Retina (tissue), 1 donor: Measurements from ENCODE around the gene RPS15.

Source experiments
- DNase-seq: peaks from one replicate; pipeline ENCODE4 v3.0.0-alpha.2; 2016

RPS15 gene

DNA sequence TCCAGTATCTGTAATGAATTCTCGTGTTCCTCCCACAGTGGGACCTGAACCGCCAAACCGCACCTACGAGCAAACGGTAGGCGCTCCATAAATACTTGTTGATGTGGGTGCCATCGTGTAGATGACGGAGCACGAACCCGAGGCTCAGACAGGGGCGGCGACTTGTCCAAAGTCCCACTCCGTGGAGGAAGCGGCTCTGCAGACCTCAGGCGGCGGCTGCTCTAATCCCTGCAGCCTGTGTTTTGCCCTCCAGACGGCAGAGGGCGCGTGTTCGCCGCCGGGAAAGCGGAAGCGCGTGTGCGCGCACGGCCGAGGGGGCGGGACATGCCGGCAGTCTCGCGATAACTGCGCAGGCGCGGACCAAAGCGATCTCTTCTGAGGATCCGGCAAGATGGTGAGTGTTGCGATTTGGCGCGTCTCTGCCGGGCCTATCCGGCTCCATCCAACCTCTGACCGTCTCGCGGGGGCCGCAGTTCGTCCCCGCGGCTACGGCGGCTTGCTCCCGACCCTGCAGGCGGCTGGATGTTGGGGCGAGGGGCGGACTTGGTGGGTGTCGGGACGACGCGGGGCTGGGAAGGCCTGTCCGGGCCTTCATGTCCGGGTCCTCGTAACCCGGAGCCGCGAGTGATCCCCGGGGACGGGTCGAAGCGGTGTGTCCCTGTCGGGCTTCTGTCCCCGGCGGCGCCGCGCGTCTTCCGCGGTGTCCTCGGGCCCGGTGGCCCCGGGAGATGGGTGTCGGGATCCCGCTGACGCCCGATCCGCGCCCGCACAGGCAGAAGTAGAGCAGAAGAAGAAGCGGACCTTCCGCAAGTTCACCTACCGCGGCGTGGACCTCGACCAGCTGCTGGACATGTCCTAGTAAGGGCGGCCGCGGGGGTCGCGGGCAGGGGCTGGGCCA is at the start of gene RPS15:
Gene RPS15, plus strand, starts transcription at position 362 of the 898 bp plus-strand sequence. Its CDS starts 30 bp downstream, at position 392.
- peak; percentile 99 for DNase-seq

DNA sequence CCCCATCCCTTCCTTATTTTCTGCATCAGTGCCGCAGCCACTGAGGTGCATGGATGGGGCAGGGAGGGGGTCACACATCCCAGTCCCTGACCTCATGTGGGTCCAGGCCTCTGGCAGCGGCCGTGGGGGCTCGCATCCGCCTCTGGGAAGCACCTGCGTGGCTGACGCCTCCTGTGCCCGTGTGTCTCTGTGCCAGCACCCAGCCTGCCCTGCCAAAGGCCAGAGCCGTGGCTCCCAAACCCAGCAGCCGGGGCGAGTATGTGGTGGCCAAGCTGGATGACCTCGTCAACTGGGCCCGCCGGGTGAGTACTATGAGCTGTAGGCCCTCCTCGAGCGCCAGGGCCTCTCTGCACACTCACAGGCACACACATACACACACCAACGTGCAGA is 49.6 kb upstream of the RPS15 start:
- DNase-seq, result no peak

DNA sequence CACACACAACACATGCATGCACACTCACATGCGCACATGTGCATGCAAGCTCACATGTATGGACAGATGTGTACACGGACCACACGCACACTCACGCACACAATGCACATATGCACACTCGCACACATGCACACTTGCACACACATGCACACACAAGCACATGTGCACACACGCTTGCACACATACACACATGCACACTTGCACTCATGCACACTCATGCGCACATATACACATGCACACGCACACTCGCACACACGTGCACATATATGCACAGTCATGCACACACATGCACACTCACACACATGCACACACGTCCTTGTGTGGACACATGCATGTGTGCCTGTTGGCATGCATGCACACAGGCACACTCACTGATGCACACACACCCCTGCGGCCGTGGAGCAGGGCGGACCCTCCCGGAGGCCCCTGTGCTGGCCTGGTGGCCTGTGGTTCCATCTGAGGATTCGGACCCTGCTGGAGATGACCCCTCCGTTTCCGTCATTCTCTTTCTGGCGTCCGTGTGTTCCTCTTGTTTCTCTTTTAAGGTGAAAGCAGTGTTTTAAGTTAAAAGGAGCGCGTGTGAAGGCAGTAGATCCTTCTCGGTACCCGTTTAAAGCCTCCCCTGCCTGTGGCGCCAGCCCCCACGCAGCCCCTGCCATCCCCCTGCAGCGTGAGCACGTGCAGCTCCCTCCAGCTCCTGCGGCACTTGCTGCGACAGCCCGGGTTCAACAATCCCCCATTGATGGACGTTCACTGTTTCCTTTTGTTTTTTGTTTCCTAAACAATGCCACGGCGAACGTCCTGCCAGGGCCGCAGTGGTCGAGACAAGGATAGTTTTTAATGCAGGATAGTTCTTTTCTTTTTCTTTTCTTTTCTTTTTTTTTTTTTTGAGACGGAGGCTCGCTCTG is 48.9 kb upstream of the RPS15 start:
- no peak for DNase-seq

DNA sequence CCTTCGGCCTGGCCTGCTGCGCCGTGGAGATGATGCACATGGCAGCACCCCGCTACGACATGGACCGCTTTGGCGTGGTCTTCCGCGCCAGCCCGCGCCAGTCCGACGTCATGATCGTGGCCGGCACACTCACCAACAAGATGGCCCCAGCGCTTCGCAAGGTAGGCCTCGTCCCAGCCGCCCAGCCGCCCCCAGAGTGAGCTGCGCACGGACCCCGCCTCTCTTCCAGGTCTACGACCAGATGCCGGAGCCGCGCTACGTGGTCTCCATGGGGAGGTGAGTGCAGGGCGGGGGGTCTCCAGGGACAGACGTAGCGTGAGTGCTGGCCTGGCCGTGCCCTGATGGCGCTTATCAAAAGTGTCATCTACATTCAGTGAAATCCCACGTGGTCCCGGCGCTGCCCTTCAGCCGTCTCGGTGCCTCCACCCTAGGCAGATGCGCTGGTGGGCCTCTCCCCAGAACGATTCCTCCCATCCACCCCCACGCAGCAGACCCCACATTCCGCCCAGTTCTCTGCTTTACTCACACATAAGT is 47.2 kb upstream of the RPS15 start:
- no peak for DNase-seq

DNA sequence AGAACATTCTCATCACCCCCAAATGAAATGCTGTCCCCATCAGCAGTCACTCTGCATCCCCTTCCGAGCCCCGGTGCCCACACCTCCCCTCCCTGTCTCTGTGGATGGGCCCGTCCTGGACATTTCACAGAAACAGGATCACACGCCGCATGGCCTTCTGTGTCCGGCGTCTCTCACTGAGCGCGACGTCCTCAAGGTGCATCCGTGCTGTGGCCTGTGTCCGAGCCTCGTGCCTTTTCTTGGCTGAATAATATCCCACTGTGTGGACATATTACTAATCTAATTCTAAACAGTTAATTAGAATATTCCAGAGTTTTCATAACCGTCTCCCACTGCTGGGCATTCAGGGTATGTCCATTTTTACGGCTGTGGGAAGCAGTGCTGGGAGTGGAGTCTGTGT is 45.8 kb upstream of the RPS15 start:
- no peak for DNase-seq

DNA sequence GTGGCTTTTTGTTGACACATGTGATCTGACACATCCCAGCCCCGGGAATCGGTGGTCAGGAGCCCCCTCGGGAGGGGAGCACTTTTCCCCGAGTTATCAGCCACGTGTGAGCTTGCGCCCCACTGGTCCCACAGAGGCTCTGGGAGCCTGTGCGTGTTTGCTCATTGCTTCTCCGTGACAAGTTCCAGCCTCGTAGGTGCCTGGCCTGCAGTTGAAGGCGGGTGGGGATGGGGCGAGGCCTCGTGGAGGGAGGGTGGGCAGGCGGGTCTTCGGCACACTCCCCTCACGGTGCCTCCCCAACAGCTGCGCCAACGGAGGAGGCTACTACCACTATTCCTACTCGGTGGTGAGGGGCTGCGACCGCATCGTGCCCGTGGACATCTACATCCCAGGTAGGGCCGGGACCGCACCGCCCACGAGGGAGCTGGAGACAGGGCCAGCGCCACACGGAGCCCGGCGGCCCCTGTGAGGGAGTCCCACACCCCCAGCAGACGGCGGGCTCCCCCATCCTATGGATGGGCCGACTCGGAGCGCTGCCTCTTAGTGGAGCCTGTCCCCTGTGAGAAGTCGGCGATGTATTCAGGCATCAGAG is 45.2 kb upstream of the RPS15 start:
- DNase-seq, result no peak

DNA sequence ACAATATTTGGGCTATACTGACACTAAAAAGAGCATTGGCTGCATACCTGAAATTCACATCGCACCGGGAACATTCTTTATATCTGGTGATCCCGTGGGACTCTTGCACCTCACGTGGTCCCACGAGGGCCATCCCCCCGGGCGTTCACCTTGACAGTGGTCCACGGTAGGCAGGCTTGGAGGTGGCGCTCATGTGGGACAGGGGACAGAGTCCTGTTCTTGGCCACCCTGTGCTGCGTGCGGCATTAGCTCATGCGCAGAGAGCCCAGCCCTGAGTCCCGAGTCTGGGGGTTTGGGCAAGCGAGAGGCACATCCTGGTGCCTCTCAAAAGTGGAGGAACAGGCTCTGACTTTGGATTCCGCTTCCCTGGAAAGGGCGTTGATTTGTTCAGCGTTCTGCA is 44.4 kb upstream of the RPS15 start:
- DNase-seq, result no peak

DNA sequence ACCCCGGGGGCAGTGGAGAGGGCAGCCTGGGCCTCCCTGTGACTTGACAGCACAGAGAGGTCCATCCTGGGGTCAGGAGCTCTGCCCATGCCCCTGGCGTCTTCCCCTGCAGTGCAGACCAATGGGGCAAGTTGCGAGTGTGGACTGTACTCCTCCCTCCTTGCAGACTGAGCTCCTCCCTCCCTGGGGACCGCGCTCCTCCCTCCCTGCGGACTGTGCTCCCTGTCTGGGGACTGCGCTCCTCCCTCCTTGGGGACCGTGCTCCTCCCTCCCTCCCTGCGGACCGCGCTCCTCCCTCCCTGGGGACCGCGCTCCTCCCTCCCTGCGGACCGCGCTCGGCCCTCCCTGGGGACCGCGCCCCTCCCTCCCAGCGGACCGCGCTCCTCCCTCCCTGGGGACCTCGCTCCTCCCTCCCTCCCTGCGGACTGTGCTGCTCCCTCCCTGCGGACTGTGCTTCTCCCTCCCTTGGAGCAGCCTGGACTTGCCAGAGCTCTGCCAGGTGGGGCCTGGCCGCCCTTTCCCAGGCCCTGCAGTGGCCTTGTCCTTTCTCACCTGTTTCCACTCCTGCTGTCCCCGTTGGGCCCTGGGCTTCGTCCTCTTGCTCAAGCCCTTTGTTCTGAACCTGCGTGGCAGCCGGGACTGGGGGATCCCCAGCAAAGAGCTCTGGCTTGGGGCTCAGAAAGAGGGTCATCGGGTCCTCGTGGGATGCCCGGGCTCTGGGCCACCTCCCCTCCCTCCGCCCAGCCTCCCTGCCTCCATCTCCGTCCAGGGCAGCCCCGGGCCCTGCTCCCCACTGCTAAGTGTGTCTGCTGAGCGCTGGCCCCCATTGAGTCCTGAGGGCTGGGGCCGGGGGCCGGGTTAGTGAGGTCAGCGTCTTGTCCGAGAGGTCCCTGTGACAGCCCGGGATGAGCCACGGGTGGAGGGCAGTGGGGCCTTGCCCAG is 43.7 kb upstream of the RPS15 start:
- peak; percentile 25 for DNase-seq

DNA sequence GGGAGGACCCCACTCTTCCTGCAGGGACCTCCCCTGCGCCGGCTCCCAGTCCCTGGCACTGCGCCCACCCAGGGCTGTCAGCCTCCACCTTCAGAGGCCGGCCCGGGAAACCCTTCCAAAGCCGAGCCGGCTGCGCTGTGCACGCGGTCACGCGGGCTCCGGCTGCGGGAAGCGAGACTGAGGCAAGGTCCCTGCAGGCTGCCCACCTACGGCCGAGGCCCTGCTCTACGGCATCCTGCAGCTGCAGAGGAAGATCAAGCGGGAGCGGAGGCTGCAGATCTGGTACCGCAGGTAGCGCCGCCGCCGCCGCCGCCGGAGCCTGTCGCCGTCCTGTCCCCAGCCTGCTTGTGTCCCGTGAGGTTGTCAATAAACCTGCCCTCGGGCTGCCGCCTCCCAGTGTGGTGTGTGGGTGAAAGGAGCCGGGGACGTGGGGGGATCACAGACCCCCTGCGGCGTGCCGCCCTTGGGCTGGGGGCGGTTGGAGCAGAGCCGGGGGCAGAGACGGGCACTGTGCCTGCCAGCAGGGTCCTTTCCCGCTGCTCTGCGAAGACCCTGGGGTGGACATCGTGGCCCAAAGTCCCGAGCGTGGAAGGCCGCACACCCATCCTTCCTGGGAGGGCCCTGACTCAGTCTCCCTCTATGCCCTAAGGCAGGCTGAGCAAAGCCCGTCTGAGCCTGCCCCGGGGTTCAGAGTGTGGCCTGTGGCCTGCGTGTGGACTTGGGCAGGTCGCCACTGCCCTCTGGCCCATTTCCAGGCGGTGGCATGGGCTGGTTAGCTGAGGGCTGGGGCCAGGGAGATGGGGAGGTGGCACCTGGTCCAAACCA is 42.8 kb upstream of the RPS15 start:
- DNase-seq, result peak; percentile 8

DNA sequence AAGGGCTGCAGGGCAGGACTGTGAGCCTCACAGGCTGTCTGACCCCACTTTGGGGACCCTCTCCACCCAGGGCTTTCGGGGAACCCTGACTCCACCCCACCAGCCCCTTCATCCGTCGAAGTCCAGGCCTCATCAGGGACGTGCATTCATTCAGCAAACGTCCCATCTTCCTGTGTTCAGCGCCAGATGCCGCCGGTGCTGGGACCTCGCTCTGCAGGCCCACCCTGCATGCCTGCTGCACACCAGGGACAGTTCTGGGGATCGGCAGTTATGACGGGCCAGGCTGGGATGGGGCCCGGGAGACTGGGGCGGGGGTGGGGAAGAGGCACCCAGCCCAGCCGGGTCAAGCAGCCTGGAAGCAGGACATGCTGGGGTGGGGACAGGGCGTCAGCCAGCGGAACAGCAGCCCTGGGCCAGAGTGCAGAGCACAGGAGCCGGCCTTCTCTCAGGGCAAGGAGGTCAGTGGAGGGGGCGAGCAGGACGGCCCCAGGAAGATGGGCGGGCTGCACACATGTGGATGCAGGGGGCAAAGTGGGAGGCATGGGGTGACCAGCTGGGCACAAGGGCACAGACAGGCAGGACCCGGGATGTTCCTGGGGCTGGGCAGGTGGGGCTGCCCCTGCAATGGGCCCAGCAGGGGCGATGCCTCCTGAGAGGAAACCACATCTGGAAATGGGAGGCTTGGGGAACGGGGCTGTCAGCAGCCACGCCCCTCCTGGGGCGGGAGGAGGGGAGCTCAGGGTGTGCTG is 42.0 kb upstream of the RPS15 start:
- peak; percentile 3 for DNase-seq

DNA sequence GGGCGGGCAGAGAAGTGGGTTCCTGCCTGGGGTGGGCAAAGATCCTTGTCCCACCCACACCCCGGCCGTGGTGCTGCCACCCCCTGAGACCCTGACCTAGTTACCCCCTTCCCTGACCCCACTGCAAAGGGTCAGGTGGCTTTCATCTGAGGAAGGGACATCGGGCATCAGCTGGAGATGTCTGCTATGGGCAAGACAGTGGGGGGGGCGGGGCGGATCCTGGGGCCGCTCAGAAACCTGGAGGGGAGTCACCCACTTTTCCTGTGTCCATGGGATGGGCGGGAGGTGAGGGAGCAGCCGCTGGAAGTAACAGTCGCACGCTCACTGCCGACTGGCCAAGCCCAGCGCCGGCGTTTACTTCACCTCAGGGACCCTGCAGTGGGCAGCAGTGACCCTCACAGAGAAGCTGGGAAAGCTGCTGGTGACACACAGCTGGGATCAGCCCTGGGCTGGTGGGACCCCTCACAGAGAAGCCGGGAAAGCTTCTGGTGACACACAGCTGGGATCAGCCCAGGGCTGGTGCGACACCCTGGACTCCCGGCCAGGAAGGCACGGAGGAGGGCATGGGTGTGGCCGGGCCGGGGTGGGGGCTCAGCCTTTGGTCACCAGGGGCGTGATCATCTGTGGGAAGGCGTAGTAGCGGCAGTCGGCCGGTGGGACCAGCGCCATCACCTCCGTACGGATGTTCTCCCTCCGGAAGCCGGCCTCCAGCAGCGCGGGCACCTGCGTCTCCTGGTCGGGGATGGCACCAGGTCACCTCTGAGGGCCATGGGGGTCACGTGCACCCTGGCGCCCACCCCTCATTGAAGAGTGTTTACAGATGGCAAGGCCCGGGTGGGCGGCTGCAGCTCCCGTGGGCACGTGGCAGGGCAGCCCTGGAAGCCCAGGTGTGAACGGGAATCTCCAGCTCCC is 41.2 kb upstream of the RPS15 start:
- DNase-seq, result peak; percentile 12

DNA sequence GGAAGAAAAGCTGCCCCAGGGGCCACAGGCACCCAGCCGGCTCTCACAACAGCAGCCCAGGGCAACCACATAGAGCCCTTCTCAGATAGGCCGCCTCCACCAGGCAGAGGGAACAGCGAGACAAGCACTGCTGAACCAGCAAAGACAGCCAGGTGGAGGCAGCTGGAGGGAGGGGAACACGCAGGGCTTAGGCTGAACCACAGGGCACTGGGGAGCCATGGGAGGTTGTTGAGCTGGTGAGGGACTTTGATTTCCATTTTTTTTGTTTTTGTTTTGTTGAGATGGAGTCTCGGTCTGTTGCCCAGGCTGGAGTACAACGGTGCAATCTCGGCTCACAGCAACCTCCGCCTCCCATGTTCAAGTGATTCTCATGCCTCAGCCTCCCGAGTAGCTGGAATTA is 40.4 kb upstream of the RPS15 start:
- no peak for DNase-seq

DNA sequence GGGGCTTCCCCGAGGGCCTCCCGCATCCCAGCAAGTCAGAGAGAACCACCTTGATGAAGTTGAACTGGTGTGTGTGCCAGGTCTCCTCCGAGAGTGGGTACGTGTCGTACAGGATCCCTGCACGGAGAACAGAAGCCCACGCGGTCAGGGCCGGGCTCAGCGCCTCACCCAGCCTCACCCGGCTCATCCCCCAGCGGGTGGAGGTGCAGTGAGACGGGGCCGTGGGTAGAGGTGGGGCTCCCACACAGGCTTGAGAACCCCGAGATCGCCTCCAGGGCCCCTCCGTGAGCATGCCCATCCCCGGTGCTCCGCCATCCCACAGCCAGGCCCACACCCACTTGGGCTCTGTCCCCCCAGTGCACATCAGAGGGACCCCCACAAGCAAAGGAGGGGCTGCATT is 39.1 kb upstream of the RPS15 start:
- DNase-seq, result peak; percentile 4

DNA sequence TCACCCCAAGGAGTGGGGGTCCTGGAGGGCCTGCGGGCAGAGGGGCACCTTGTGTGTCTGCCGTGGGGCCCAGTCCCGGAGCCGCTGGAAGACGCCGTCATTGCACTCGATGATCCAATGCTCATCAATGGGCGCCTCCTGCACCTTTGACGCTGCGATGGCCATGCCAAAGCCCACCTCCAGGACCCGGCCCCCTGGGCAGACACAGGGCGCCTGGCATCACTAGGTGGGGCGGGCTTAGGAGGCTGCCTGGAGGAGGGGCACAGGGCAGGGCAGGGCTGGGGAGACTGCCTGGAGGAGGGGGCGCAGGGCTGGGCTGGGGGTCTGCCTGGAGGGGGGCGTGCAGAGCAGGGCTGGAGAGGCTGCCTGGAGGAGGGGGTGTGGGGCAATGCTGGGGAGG is 38.5 kb upstream of the RPS15 start:
- no peak for DNase-seq

DNA sequence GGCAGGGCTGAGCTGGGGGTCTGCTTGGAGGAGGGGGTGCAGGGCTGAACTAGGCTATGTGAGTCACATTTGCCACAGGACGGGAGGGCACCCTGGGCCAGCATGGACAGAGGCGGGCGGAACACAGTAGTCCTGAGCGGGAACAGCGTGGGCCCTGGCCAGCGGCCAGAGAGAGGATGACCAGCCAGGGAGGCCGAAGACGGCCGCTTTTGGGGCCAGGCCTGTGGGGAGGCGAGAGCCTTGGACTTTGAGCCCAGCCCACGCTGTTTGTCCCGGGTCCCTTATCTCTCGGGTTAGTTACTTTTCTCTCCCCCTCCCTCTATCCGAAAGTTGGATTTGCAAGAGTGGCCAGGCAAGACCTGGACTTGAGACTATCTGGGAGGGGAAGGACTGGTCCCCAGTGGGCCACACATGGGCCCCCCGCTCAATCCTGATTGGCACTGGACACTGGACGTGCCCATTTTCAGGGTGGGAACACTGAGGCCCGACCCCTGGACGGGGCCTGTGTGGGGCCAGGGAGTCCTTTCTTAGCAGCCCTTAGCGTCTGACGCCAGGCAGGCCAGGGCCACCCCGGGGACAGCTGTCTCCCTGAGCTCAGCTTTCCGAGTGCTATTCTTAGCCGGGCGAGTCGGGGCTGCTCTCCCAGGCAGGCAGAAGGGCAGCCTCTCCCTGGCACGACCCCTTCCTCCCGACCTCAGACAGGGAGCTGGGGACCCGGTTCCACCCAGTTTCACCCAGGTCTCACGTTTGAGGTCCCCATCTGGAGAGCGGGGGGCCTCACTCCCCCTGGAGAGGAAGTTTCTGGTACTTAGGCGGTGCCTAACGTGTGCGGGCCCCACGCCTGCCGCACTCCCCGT is 37.7 kb upstream of the RPS15 start:
- peak; percentile 51 for DNase-seq

DNA sequence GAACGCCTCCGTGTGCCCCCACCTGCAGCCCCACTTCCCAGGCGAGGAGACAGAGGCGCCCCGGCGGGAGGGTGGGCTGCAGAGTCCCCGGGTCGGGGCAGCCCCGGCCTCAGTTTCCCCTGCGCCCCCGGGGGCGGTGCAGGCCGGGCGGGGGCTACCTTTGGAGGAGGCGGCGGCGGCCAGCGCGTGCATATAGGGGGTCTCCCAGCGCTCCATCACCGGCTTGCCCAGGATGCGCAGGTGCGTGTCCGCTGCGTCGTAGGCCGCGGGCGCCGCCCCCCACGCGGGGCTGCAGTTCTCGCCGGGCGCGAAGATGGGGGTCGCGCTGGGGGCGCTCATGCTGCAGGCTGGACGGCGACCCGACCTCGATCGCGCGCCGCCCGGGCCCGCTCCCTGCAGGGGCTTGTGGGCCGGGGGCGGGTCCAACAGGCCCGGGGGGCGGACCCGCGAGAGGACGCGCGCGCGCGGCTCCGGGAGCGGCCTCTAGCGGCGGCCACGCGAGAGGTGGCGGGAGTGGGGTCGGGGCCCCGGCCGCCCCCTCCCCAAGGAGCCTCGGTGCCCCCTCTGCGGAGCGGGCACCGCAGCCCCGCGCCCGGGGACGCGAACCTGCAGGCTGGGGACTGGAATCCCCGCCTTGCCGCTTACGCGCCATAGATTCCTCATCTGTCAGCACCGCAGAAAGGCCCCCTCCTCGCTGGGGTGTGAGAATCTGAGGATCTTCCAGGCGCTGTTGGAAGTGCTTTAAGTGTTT is 36.9 kb upstream of the RPS15 start, which contains the start of gene GAMT:
Gene GAMT, minus strand, starts transcription at position 405 of the 751 bp plus-strand sequence. Its CDS starts 66 bp downstream, at position 339.
- DNase-seq, result peak; percentile 64

DNA sequence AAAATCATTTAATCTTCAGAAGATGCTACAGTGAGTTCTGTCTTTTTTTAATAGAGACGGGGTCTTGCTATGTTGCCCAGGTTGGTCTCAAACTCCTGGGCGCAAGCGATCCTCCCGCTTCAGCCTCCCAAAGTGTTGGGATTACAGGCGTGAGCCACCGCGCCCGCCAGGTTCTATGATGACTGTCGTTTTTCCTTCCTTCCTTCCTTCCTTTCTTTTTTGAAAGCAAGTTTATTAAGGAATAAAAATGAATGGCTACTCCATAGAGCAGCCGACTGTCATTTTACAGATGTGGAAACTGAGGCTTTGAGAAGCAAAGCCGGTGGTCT is 36.3 kb upstream of the RPS15 start:
- no peak for DNase-seq
